ENCODE data around the gene DDI1.

GRCh38 chr11:104015649-104016415, 20.6 kb upstream of the DDI1 start:
- TF ChIP-seq RAD21 (IDR thresholded peaks at IDR 0.05; ENCODE audit: insufficient read depth, low read depth, low read length): no peak
- TF ChIP-seq BCL3 (IDR thresholded peaks at IDR 0.05; ENCODE audit: borderline replicate concordance, insufficient read depth, low read depth, low read length, poor library complexity, severe bottlenecking): no peak
- TF ChIP-seq MEF2A (IDR thresholded peaks at IDR 0.05; ENCODE audit: insufficient read depth, low read depth, low read length): no peak
- no peak for TF ChIP-seq SIX5 (IDR thresholded peaks at IDR 0.05; ENCODE audit: low read depth, low read length, severe bottlenecking)
- TF ChIP-seq EZH2 (IDR thresholded peaks at IDR 0.05; ENCODE audit: borderline replicate concordance, control insufficient read depth, low read depth, low read length): no peak
- TF ChIP-seq YY1 (IDR thresholded peaks at IDR 0.05; ENCODE audit: low read depth, low read length): no peak
- no peak for TF ChIP-seq MAX (IDR thresholded peaks at IDR 0.05; ENCODE audit: low read depth, low read length)
- no peak for TF ChIP-seq EP300 (IDR thresholded peaks at IDR 0.05; ENCODE audit: borderline replicate concordance in 1 of 2, control insufficient read depth in 1 of 2, low read depth in 2 of 2, low read length in 2 of 2)

All from GM12878 (cell line).